H1 (cell line): ENCODE data around the gene KLK6.

Experiments
- ATF3 ChIP-seq: IDR thresholded peaks from 2 replicates; pipeline ENCODE4 v1.6.1; 2011; ENCODE audit warnings: low read depth, mild to moderate bottlenecking, low read length; ENCODE audit not compliant: insufficient read depth
- CTCF ChIP-seq, 3 experiments: IDR thresholded peaks; 1 replicate in 2 of 3; 2 replicates in 1 of 3; pipeline versions ENCODE4 v1.5.1 to v1.6.1; 2011; ENCODE audit warnings: low read length in 3 of 3, mild to moderate bottlenecking in 3 of 3, inconsistent platforms in 2 of 3, low read depth in 1 of 3, moderate library complexity in 1 of 3; ENCODE audit not compliant: insufficient read depth in 1 of 3; ENCODE audit errors: control extremely low read depth in 1 of 3
- SP1 ChIP-seq: IDR thresholded peaks from 2 replicates; pipeline ENCODE4 v1.6.1; 2011; ENCODE audit warnings: low read depth, low read length

- TF ChIP-seq ATF3 (no peak), SP1 (no peak), CTCF (IDR thresholded peaks at IDR 0.05; ENCODE audit: control extremely low read depth in 1 of 3, insufficient read depth in 1 of 3, low read depth in 1 of 3, low read length in 3 of 3) (no peak)
Measured at GRCh38 chr19:51005248-51005647, 35.9 kb upstream of the KLK6 start.
